ENCODE measurements around the gene KNDC1. TPM values are rescaled to one million over a fixed set of nuclear protein-coding genes. Genes with fewer than 3 reads are reported as not detected.
"Not testable (repeated sequence)": the region's sequence is repeated elsewhere in the genome, so short reads cannot be mapped to it uniquely, and the experiment has no call there.

The KNDC1 gene
- total RNA-seq, 1 donor from 2014 or later = 20.3 TPM

GRCh38 chr10:133169173-133169947, 9.3 kb downstream of the KNDC1 start:
- Mint-ChIP-seq H3K9me3 (peaks cover 6% of the 10 kb centered on the region), H3K4me1 (no peaks in the 10 kb centered on the region), H3K27ac (no peak overlapping the region), H3K36me3 (peaks cover 20% of the 10 kb centered on the region), H3K27me3 (ENCODE audit: low read depth) (no peaks in the 10 kb centered on the region), H3K4me3 (no peak overlapping the region)
- no peak for TF ChIP-seq CTCF (IDR thresholded peaks at IDR 0.05; ENCODE audit: unreplicated experiment)
- no peak for DNase-seq (ENCODE audit: low spot score in 2 of 2, unreplicated experiment in 2 of 2)

- Mint-ChIP-seq H3K27me3 (ENCODE audit: low read depth) (no peaks in the 10 kb centered on the region), H3K9me3 (peaks cover 10% of the 10 kb centered on the region), H3K4me1 (no peaks in the 10 kb centered on the region), H3K36me3 (peaks cover 20% of the 10 kb centered on the region), H3K27ac (no peak overlapping the region), H3K4me3 (no peak overlapping the region)
- TF ChIP-seq CTCF (IDR thresholded peaks at IDR 0.05; ENCODE audit: unreplicated experiment) = no peak
- no peak for DNase-seq (ENCODE audit: low spot score in 2 of 2, unreplicated experiment in 2 of 2)
These were observed 10.1 kb downstream of the KNDC1 start for GRCh38 chr10:133170092-133170491.

- no peak overlapping the region for H3K4me3 Mint-ChIP-seq
- no peak for TF ChIP-seq CTCF (IDR thresholded peaks at IDR 0.05; ENCODE audit: unreplicated experiment)
- H3K27me3 Mint-ChIP-seq (ENCODE audit: low read depth) = no peaks in the 10 kb centered on the region
- H3K4me1 Mint-ChIP-seq = no peaks in the 10 kb centered on the region
- H3K9me3 Mint-ChIP-seq = peaks cover 20% of the 10 kb centered on the region
- DNase-seq (ENCODE audit: low spot score in 2 of 2, unreplicated experiment in 2 of 2) = no peak
- H3K27ac Mint-ChIP-seq = no peak overlapping the region
- H3K36me3 Mint-ChIP-seq = peaks cover 15% of the 10 kb centered on the region
These were observed 14.0 kb downstream of the KNDC1 start for GRCh38 chr10:133173860-133174640.

- Mint-ChIP-seq H3K27me3 (ENCODE audit: low read depth) (no peaks in the 10 kb centered on the region), H3K36me3 (peaks cover 15% of the 10 kb centered on the region), H3K4me1 (no peaks in the 10 kb centered on the region), H3K4me3 (no peak overlapping the region), H3K9me3 (peaks cover 20% of the 10 kb centered on the region), H3K27ac (no peak overlapping the region)
- no peak for TF ChIP-seq CTCF (IDR thresholded peaks at IDR 0.05; ENCODE audit: unreplicated experiment)
- DNase-seq (ENCODE audit: low spot score in 2 of 2, unreplicated experiment in 2 of 2) = no peak
These were observed 14.8 kb downstream of the KNDC1 start for GRCh38 chr10:133174689-133175263.

GRCh38 chr10:133175624-133176023, 15.6 kb downstream of the KNDC1 start:
- Mint-ChIP-seq H3K36me3 (peaks cover 13% of the 10 kb centered on the region), H3K9me3 (peaks cover 20% of the 10 kb centered on the region)
- H3K4me3 Mint-ChIP-seq; H3K4me1 Mint-ChIP-seq; DNase-seq (ENCODE audit: low spot score in 2 of 2, unreplicated experiment in 2 of 2); H3K27ac Mint-ChIP-seq; H3K27me3 Mint-ChIP-seq (ENCODE audit: low read depth): not testable (repeated sequence)

GRCh38 chr10:133176546-133176945, 16.5 kb downstream of the KNDC1 start:
- no peak for TF ChIP-seq CTCF (IDR thresholded peaks at IDR 0.05; ENCODE audit: unreplicated experiment)
- Mint-ChIP-seq H3K4me3 (no peak overlapping the region), H3K27me3 (ENCODE audit: low read depth) (no peaks in the 10 kb centered on the region), H3K27ac (no peak overlapping the region), H3K4me1 (no peaks in the 10 kb centered on the region), H3K9me3 (peaks cover 20% of the 10 kb centered on the region), H3K36me3 (peaks cover 13% of the 10 kb centered on the region)
- no peak for DNase-seq (ENCODE audit: low spot score in 2 of 2, unreplicated experiment in 2 of 2)
